GM19043 (cell line): ENCODE results near the gene OR10H3.
"Not testable (repeated sequence)": the region's sequence is repeated elsewhere in the genome, so short reads cannot be mapped to it uniquely, and the experiment has no call there.

Experiments used
- ATAC-seq: cut with Tn5 transposase; IDR thresholded peaks from one replicate; pipeline ENCODE4 v1.9.1; 2021; ENCODE audit warnings: low read depth; ENCODE audit not compliant: unreplicated experiment

The OR10H3 gene

DNA sequence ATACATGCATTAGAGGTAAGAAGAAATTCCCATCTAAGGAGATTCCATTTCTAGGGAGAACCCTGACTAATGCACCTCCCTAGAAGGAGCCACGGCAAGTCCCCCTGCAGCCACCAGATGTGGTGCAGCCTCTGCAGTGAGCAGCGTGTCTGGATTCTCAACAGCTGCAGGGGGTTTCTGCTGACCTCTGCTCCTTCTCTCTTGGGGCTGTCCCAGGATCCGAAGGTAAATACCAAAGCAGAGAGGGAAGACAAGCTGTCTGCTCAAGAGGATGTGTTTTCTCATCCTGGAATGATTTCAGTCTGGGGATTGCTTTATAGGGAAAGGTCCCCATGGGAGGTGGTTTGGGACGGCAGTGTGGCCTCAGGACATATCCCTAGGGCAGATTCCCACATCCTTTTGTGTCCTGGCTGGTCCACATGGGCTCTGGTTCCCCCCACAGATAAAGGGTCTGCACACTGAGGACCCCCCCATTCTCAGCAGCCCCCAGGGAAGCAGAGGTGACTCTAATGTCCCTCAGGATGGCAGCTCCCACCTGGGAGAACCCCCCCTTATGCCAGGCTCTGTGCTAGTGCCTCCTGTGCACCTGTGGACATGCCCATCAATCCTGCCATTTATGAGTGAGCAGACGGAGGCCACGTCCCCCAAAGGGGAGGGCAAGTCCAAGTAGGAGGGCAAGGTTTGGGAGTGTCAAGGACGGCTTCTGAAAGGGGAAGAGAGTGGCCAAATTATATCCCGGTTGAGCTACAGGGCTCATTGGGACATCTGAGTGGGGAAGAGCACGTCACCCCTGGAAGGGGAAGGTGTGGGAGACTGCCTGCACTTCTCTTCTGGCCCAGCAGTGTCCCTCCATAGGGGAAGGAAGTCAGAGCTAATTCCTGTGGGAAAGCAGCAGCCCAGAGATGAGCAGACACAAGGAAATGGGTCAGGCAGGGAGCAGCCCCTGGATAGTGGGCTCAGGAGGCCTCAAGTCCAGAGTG lies 39.5 kb downstream of the OR10H3 start:
- no peak for ATAC-seq

DNA sequence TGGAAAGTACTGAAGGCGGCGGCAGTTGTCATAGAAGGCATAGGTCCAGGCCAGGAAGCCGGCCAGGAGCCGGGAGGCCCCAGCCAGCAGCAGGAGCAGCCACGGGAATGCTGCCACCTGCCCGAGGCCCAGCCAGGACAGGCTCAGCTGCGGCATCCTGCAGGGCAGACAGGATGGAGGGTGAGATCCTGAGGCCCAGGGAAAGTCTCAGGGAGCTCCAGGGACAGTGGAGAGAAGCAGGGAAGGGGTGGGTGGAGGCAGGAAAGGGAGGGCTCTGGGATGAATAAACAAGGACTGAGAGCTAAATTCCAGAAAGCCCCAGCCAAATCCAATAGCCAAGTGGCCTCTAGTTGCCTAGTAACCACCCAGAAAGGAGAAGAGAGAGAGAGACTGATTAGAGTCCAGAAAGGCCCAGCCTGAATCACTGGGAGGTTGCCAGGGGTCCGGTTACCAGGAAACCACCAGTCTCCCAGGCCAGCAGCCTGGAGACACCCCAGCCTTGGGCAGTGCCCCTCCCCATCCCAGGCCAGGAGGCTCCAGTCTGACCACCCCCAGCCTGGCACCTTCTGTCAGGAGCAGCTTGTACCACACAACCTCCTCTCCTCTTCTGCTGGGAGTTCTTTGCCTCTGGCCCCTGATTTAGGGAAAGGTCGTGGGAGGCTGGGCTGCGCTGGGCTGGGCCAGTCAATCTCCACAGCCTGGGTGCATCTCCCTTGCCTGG lies 42.1 kb downstream of the OR10H3 start:
- no peak for ATAC-seq

GRCh38 chr19:15780610-15781418 lies 43.0 kb downstream of the OR10H3 start:
- ATAC-seq, result no peak

- ATAC-seq, result no peak
Measured at GRCh38 chr19:15781661-15782060, 43.9 kb downstream of the OR10H3 start.

GRCh38 chr19:15782211-15782610 lies 44.4 kb downstream of the OR10H3 start:
- no peak for ATAC-seq

DNA sequence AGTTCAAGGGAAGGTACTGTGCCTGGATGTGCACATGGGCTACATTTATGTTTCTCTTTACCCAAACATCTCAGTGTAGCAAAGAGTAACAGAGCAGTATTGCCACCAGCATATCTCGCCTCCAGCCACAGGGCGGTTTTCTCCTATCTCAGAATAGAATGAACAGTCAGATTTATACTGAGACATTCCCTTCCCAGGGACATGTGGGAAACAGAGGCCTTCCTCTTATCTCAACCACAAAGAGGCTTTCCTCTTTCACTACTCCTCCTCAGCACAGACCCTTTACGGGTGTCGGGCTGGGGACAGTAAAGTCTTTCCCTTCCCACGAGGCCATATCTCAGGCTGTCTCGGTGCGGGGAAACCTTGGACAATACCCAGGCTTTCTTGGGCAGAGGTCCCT lies 45.1 kb downstream of the OR10H3 start:
- ATAC-seq, result not testable (repeated sequence)

GRCh38 chr19:15787611-15788155 lies 49.9 kb downstream of the OR10H3 start, which contains the start of gene OR10H5:
Gene OR10H5, plus strand, starts transcription at chr19:15787661. Its CDS starts 6,388 bp downstream, at chr19:15794049.
- ATAC-seq, result no peak

DNA sequence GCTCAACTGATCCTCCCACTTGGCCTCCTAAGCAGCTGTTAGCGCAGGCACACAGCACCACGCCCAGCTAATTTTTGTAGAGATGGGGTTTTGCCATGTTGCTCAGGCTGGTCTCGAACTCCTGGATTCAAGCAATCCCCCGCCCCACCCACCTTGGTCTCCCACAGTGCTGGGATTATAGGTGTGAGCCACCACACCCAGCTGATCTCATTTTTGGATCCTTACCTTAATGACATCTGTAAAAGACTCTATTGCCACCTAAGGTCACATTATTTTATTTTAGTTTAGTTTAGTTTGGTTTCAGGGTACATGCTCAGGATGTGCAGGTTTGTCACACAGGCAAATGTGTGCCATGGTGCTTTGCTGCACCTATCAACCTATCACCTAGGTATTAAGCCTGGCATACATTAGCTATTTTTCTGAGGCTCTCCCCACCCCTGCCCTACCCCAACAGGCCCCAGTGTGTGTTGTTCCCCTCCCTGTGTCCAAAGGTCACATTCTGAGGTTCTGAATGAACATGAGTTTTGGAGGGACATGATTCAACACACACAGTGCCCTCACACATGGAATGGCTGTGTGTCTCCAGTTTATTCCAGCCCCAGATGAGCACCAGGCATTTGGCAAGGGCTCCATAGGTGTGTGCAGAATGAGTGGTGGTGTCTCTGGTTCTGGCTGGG lies 50.9 kb downstream of the OR10H3 start:
- ATAC-seq, result no peak

DNA sequence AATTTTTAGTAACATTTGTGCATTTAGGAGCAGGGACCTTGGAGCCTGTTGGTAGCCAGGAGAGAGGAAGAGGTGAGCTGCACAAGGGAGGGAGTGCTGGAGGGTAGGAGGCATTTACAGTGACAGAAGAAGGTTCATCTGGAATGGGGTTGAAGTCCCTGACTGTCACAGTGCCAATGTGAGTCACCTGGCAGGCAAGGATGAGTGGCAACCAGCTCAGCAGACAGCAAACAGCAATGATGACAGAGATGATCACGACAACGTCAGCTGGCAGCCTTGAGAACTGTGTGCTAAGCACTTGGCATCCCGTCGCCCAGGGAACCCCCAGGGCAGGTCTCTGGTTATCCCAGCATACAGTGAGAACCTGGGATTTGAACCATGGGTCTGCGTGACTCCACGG lies 52.3 kb downstream of the OR10H3 start:
- no peak for ATAC-seq
